HUDEP-2 (cell line): Measurements from ENCODE around the gene KREMEN2.
A peak's percentile ranks its signal among the peaks of the same experiment; 100 is the strongest.

Experiments
- DNase-seq, 76 experiments: peaks; one replicate each; lab custom pipeline; 2025; ENCODE audit not compliant: unreplicated experiment in 76 of 76; lab: John Stamatoyannopoulos, UW

KREMEN2 gene

GRCh38 chr16:2964475-2965336, 631 bp downstream of the KREMEN2 start:
- DNase-seq, result peak in 47 of 76 experiments; percentile 2 to 79 (median 44)

GRCh38 chr16:2966043-2966807, 2.1 kb downstream of the KREMEN2 start:
- no peak for DNase-seq

GRCh38 chr16:2966808-2967191, 2.7 kb downstream of the KREMEN2 start:
- no peak for DNase-seq

- no peak for DNase-seq
Measured at GRCh38 chr16:2967211-2967631, 3.1 kb downstream of the KREMEN2 start.

GRCh38 chr16:2967721-2968161, 3.7 kb downstream of the KREMEN2 start:
- DNase-seq, result no peak

GRCh38 chr16:2968368-2968737, 4.3 kb downstream of the KREMEN2 start:
- DNase-seq, result no peak

GRCh38 chr16:2968738-2969544, 4.9 kb downstream of the KREMEN2 start, which contains the start of gene PAQR4:
Gene PAQR4, plus strand, starts transcription at chr16:2969348. Its CDS starts 327 bp downstream, at chr16:2969675.
- peak in 70 of 76 experiments; percentile 26 to 95 (median 78) for DNase-seq

- DNase-seq, result peak in 66 of 76 experiments; percentile 8 to 82 (median 63)
Measured at GRCh38 chr16:2969545-2970521, 5.8 kb downstream of the KREMEN2 start.

GRCh38 chr16:2970563-2970962, 6.5 kb downstream of the KREMEN2 start:
- DNase-seq, result peak in 1 of 76 experiments; percentile 10

- no peak for DNase-seq
Measured at GRCh38 chr16:2971134-2971984, 7.3 kb downstream of the KREMEN2 start.

- no peak for DNase-seq
Measured at GRCh38 chr16:2971985-2972784, 8.1 kb downstream of the KREMEN2 start.

- DNase-seq, result no peak
Measured at GRCh38 chr16:2973093-2973492, 9.0 kb downstream of the KREMEN2 start.

- no peak for DNase-seq
Measured at GRCh38 chr16:2973605-2974318, 9.7 kb downstream of the KREMEN2 start.

GRCh38 chr16:2974319-2975056, 10.4 kb downstream of the KREMEN2 start:
- no peak for DNase-seq

- DNase-seq, result no peak
Measured at GRCh38 chr16:2975161-2975795, 11.2 kb downstream of the KREMEN2 start.

- DNase-seq, result no peak
Measured at GRCh38 chr16:2976201-2976600, 12.1 kb downstream of the KREMEN2 start.
